Nephron progenitor cell (in vitro differentiated cells): Measurements from ENCODE around the gene PARVG.
"Not testable (repeated sequence)": the region's sequence is repeated elsewhere in the genome, so short reads cannot be mapped to it uniquely, and the experiment has no call there.

Source experiments
- DNase-seq: peaks from one replicate; pipeline ENCODE4 v3.0.0; 2021
- H3K27ac Mint-ChIP-seq: 2 replicates; pipeline ENCODE4 v1.8.0; 2021; ENCODE audit warnings: mild to moderate bottlenecking, moderate library complexity, mixed read lengths
- H3K27me3 Mint-ChIP-seq: 2 replicates; pipeline ENCODE4 v1.8.0; 2021; ENCODE audit warnings: mild to moderate bottlenecking, low read depth, mixed read lengths; ENCODE audit not compliant: poor library complexity
- H3K36me3 Mint-ChIP-seq: 2 replicates; pipeline ENCODE4 v1.8.0; 2021; ENCODE audit warnings: low read depth, mixed read lengths
- H3K4me1 Mint-ChIP-seq: 2 replicates; pipeline ENCODE4 v1.8.0; 2021; ENCODE audit warnings: mixed read lengths
- H3K4me3 Mint-ChIP-seq: 2 replicates; pipeline ENCODE4 v1.8.0; 2021; ENCODE audit warnings: mild to moderate bottlenecking, moderate library complexity, mixed read lengths
- H3K9me3 Mint-ChIP-seq: 2 replicates; pipeline ENCODE4 v1.8.0; 2021; ENCODE audit warnings: mild to moderate bottlenecking, moderate library complexity, mixed read lengths
- TF ChIP-seq, protein P1 (sequence below): fragments of 200-600 bp; sonication (generic); IDR thresholded peaks from 2 replicates; pipeline ENCODE4 v1.5.0; 2021; ENCODE audit warnings: antibody characterized with exemption

Gene PARVG

DNA sequence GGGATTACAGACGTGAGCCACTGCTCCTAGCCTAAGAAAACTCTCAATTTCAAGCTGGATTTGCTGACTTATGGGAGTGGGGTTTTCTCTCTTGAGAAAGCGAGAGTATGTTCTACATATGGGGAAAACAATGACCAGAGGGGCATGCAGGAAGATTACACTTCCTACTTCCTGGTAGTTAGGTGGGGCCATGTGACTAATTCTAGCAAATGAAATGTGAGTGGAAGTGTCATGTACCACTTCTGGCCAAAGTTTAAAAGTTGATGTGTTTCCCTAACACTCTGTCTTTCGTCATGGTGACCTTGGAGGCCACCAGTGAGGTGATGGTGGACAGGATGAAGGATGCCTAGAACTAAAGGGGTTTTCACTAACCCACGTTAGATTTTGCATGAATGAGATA, 50.5 kb downstream of the PARVG start:
- H3K4me1 Mint-ChIP-seq, result no peaks in the 10 kb centered on the region
- no peaks in the 10 kb centered on the region for H3K36me3 Mint-ChIP-seq
- H3K27ac Mint-ChIP-seq, result no peak overlapping the region
- peaks cover 34% of the 10 kb centered on the region for H3K9me3 Mint-ChIP-seq
- no peak for DNase-seq
- H3K27me3 Mint-ChIP-seq, result peaks cover 18% of the 10 kb centered on the region
- H3K4me3 Mint-ChIP-seq, result no peak overlapping the region
- TF ChIP-seq, protein P1, sequence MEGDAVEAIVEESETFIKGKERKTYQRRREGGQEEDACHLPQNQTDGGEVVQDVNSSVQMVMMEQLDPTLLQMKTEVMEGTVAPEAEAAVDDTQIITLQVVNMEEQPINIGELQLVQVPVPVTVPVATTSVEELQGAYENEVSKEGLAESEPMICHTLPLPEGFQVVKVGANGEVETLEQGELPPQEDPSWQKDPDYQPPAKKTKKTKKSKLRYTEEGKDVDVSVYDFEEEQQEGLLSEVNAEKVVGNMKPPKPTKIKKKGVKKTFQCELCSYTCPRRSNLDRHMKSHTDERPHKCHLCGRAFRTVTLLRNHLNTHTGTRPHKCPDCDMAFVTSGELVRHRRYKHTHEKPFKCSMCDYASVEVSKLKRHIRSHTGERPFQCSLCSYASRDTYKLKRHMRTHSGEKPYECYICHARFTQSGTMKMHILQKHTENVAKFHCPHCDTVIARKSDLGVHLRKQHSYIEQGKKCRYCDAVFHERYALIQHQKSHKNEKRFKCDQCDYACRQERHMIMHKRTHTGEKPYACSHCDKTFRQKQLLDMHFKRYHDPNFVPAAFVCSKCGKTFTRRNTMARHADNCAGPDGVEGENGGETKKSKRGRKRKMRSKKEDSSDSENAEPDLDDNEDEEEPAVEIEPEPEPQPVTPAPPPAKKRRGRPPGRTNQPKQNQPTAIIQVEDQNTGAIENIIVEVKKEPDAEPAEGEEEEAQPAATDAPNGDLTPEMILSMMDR, result no peak

DNA sequence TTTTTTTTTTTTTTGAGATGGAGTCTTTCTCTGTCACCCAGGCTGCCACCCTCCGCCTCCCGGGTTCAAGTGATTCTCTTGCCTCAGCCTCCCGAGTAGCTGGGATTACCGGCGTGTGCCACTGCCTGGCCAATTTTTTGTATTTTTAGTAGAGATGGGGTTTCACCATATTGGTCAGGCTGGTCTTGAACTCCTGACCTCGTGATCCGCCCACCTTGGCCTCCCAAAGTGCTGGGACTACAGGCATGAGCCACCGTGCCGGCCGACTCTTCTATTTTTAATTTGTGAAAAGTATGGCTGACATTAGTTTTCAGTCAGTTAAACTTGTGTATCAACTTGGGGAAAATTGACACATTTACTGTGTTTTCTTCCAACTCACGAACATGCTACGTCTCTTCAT, 53.6 kb downstream of the PARVG start:
- not testable (repeated sequence) for H3K4me3 Mint-ChIP-seq, H3K36me3 Mint-ChIP-seq, H3K27ac Mint-ChIP-seq, DNase-seq, H3K4me1 Mint-ChIP-seq
- Mint-ChIP-seq H3K9me3 (peaks cover 36% of the 10 kb centered on the region), H3K27me3 (peaks cover 21% of the 10 kb centered on the region)

DNA sequence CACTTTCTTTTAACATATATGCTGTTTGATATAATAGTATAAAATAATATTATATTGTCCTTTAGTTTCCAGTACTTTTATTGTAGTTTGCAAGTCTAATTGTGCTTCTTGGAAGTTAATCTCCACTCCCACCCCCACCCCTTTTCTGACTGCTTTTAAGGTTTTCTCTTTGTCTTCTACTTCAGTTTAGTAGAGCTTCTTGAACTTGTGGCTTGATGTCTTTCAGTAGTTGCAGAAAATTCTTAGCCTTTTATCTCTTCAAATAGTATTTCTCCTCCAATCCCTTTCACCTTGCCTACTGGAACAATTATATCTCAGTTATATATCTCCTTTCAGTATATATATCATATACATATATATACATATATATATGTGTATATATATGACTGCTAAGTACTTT, 56.6 kb downstream of the PARVG start:
- H3K27me3 Mint-ChIP-seq, result peaks cover 13% of the 10 kb centered on the region
- no peaks in the 10 kb centered on the region for H3K36me3 Mint-ChIP-seq
- no peak for DNase-seq
- peaks cover 24% of the 10 kb centered on the region for H3K9me3 Mint-ChIP-seq
- TF ChIP-seq, protein P1, result no peak
- H3K4me1 Mint-ChIP-seq, result no peaks in the 10 kb centered on the region
- no peak overlapping the region for H3K27ac Mint-ChIP-seq
- no peak overlapping the region for H3K4me3 Mint-ChIP-seq

DNA sequence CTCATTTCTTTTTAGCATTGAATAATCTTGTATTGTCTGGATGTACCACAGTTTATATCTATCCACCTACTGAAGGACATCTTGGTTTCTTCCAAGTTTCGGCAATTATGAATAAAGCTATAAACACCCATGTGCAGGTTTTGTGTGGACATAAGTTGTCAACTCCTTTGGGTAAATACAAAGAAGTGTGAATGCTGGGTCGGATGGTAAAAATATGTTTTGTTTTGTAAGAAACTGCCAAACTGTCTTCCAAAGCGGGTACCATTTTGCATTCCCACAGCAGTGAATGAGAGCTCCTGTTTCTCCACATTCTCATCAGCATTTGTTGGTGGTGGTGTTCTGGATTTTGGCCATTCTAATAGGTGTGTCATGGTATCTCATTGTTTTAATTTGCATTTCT, 60.4 kb downstream of the PARVG start:
- not testable (repeated sequence) for H3K4me1 Mint-ChIP-seq, H3K27ac Mint-ChIP-seq, H3K27me3 Mint-ChIP-seq, DNase-seq, H3K36me3 Mint-ChIP-seq, H3K4me3 Mint-ChIP-seq
- peaks cover 24% of the 10 kb centered on the region for H3K9me3 Mint-ChIP-seq

DNA sequence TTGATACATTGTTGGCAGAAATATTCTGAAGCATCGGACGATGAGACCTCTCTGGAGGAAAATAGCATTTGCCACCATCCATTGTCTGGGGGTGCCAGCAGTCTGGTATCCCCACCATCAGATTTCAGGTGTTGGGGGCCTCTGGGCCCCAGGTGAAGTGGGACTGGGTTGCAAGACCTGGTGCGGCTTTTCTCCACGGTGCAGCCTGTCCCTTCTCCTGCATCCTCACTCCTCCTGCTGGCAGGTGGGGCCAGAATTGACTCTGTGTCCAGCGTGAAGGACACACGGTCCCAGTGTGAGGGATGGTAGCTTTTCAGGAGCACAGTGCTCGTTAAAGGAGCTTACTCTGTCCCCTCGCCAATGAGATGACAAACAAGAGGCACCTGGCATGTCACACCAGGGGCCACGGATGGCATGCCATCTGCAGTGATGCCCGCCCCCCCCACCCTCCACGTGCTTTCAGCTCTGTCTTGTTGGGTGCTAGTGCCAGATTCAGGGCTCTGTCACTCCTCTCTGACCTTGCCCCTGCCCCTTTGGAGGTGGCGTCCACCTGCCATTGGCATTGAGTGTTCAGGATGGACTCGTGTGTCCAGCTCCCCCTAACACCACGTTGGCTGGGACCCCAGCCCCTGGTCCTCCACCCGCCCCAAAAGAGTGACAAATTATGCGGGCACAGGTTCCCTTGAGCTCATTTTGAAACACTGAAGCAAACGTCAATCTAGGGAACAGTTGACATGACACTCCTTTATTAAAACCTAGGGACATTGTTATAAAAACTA, 62.4 kb downstream of the PARVG start:
- Mint-ChIP-seq H3K36me3 (peaks cover 2% of the 10 kb centered on the region), H3K4me1 (no peaks in the 10 kb centered on the region), H3K4me3 (no peak overlapping the region), H3K27ac (no peak overlapping the region), H3K9me3 (peaks cover 11% of the 10 kb centered on the region), H3K27me3 (peaks cover 10% of the 10 kb centered on the region)
- TF ChIP-seq, protein P1, result no peak
- DNase-seq, result no peak

DNA sequence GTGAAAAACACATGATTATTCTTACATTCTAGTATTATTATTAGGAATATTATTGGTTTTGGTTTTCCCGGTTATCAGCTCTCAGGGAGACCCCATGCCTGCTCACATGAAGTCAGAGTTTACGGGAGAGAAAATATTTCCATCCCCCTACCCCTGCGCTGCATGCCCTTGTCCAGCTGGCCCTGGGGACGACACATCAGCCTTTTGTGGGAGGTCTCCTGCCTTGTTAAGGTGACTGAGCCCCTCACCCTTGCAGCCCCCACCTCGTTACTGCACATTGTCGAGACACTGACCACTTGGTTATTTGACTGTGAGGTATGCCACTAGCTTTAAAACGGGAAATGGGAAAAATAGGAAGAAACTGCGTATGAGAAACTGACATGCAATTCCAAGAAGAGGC, 63.0 kb downstream of the PARVG start:
- no peak for DNase-seq
- Mint-ChIP-seq H3K4me1 (no peaks in the 10 kb centered on the region), H3K27me3 (peaks cover 10% of the 10 kb centered on the region), H3K4me3 (no peak overlapping the region), H3K36me3 (peaks cover 4% of the 10 kb centered on the region), H3K9me3 (peaks cover 10% of the 10 kb centered on the region), H3K27ac (no peak overlapping the region)
- TF ChIP-seq, protein P1, result no peak

DNA sequence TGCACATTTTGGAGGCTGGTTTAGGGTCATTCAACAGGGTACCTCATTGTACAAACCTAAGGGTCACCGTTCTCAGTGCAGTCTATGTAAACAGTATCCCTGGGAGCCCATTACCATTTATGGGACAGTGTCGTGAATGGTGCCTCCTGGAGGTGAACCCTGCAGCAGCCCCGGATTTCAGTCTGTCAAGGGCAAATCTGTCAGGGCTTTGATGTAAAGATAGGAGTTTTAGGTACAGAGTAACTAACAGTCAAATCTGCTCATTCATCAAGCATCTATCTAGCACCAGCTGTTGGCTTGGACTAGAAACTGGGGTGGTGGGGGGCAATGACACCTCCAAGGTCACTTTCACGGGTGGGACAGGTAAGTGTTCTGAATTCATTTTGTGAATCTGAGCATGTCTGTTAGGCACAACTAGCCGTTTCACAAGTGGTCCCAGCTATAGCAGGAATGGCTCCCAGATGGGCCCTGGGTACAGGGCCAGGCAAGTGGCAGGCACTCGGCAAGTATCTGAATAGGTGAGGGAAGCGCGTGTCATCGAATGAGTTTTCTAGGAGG, 63.6 kb downstream of the PARVG start:
- TF ChIP-seq, protein P1, result no peak
- no peak overlapping the region for H3K4me3 Mint-ChIP-seq
- no peak overlapping the region for H3K27ac Mint-ChIP-seq
- H3K9me3 Mint-ChIP-seq, result peaks cover 10% of the 10 kb centered on the region
- no peak for DNase-seq
- no peaks in the 10 kb centered on the region for H3K4me1 Mint-ChIP-seq
- H3K27me3 Mint-ChIP-seq, result peaks cover 10% of the 10 kb centered on the region
- H3K36me3 Mint-ChIP-seq, result peaks cover 4% of the 10 kb centered on the region
